GM10266 (cell line): ENCODE measurements around the gene SPATA16.

Experiments used
- DNase-seq: peaks from one replicate; pipeline ENCODE4 v3.0.0; 2012; ENCODE audit errors: extremely low spot score
- TF ChIP-seq, protein P1 (sequence below): IDR thresholded peaks from 2 replicates; pipeline ENCODE4 v1.5.1; 2012; ENCODE audit warnings: mild to moderate bottlenecking, low read depth; ENCODE audit not compliant: control insufficient read depth, insufficient read depth; ENCODE audit errors: missing control alignments

The SPATA16 gene

DNA sequence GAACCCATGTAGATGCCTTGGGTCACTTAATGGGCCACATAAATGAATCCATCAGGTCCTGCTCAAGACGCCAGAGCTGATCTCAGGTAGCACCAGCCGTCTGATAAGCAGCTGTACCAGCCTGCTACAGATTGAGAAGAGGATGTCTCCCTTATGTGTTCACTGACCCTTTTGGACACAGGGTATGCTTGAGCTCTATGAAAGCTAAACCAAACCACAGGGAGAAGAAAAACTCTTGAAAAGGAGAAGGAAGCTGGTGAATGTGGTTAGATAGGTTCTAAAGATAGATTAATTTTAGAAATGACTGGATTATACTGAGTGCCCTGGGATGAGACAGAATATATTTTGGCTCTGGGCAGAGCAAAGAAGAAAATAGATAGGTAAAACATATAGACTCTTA lies 187.5 kb downstream of the SPATA16 start:
- TF ChIP-seq, protein P1, sequence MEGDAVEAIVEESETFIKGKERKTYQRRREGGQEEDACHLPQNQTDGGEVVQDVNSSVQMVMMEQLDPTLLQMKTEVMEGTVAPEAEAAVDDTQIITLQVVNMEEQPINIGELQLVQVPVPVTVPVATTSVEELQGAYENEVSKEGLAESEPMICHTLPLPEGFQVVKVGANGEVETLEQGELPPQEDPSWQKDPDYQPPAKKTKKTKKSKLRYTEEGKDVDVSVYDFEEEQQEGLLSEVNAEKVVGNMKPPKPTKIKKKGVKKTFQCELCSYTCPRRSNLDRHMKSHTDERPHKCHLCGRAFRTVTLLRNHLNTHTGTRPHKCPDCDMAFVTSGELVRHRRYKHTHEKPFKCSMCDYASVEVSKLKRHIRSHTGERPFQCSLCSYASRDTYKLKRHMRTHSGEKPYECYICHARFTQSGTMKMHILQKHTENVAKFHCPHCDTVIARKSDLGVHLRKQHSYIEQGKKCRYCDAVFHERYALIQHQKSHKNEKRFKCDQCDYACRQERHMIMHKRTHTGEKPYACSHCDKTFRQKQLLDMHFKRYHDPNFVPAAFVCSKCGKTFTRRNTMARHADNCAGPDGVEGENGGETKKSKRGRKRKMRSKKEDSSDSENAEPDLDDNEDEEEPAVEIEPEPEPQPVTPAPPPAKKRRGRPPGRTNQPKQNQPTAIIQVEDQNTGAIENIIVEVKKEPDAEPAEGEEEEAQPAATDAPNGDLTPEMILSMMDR: no peak
- DNase-seq: no peak

DNA sequence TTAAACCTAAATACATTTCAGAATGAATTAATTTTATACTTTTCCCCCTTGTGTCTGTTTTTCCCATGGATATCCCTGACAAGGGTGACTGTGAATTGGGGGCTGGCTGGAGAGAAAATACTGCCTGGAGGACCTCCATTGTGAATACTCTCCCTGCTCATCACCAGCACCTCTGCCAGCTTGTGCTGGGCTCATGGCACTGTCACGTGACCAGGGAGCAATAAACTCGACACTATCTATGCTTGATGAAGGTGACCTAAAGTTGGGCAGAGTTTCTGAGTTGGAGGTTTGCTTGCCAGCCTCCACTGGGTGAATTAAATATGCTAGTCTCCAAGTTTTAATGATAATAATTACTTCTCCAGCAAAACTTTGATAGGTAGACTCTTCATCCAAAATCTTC lies 189.5 kb downstream of the SPATA16 start:
- no peak for DNase-seq
- TF ChIP-seq, protein P1: no peak

DNA sequence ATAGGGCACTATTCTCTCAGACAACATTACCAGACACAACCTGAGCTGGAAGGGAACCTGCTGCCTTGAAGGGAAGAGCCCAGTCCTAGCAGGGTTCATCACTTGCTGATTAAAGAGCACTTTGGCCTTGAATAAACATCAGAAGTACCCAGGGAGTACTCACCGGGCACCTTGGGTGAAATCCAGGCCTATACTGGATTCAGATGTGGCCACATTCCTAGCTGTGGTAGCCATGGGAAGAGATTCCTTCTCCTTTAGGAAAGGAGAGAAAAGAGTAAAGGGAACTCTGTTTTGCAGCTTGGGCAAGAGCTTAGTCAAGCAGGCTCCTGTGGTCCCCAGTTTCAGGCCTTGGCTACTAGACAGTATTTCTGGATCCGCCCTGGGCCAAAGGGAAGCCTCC lies 195.0 kb downstream of the SPATA16 start:
- no peak for DNase-seq
- TF ChIP-seq, protein P1: no peak

DNA sequence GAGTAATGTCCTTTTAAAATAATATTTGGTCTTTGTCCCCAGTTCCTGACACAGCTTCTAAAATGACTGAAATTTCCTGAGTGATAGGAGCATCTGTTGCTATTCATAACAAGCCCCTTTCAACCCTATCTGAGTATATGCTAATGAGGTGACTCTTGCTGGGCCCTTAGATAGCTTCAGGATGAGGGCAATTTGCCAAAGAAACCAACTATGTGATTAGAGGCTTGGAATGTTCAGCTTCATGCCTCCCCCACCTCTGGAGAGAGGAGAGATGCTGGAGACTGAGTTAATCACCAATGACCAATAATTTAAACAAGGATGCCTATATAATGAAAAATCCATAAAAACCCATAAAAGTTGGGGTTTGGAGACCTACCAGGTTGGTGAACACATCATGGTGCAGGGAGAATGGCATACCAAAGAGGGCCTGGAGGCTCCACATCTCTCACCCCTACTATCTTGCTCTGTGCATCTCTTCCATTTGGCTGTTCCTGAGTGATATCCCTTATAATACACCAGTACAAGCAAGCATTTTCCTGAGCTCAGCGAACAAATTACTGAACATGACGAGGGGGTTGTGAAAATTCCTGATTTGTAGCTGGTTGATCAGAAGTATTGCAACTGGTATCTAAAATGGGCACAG lies 201.3 kb downstream of the SPATA16 start:
- TF ChIP-seq, protein P1: no peak
- DNase-seq: no peak

DNA sequence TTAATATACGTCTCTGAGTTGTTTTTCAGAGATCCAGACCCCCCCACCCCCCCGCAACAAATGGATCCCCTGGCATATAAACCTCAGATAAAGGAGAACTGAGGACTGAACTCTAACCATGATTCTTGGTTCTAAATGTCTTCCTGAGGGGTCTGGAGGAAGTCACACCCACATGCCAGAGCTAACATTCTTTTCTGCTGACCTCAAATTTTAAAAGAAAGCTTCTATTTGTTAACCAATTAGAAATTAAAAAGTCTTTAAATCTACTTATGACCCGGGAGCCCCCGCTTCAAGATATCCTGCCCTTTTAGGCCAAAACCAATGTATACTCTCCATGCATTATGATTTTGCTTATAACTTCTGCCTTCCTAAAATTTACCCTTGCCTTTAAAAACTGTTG lies 202.2 kb downstream of the SPATA16 start:
- no peak for DNase-seq
- TF ChIP-seq, protein P1: no peak

DNA sequence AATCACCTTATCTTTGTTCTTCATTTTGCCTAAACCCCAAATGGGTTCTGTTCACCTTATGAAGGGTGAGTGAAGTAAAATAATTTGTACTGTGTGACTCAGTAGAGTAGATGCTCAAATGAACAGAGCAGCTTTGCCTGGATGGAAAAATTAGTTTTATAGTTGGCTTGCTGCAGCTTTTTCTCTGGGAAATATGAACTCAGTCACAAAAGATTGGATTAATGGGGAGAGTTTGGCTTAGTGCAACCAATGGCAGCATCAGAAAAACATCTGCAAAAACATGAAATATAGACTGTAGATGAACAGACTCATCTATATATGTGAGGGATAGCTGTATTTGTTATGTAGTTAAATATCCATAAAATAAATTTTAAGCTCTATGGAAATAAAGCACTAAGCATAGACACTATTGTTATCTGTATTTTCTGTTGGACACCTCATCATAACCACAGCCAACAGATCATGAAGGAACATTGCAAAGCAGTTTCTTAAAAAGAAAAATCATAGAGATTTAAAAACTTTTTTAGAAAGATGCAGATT lies 209.2 kb downstream of the SPATA16 start:
- TF ChIP-seq, protein P1: no peak
- no peak for DNase-seq

DNA sequence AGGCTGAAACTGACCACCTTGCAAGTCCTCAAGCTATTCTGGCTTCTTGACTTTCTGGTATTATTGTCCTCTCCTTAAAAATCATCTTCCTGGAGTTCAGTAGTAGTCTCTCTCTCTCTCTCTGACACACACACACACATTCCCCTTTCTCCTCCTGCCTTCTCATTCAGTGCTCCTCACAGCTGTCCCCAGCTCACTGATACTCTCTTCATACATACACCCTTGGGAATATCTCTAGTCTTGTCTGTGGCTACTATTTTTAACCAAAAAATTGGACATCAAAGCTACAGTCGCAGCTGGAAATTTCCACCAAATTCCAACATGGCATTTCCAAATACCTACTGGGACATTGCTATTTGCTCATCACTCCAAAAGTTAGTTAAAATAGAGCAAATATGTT lies 211.6 kb downstream of the SPATA16 start:
- DNase-seq: no peak
- TF ChIP-seq, protein P1: no peak
